Testis (tissue), 2 donors: ENCODE data around the gene AP2A2.

Experiments used
- POLR2A ChIP-seq: fragments of 450-650 bp; IDR thresholded peaks from one replicate; pipeline ENCODE4 v1.6.1; 2017; ENCODE audit warnings: antibody characterized with exemption, mild to moderate bottlenecking, moderate library complexity
- TF ChIP-seq, protein P1 (sequence below), 3 experiments: fragments of 450-650 bp in 2 of 3; fragments of 200-600 bp in 1 of 3; sonication (generic) in 1 of 3; IDR thresholded peaks; one replicate each; pipeline ENCODE4 v1.5.1; 2016 to 2019; ENCODE audit warnings: antibody characterized with exemption in 3 of 3, mild to moderate bottlenecking in 2 of 3, moderate library complexity in 1 of 3

DNA sequence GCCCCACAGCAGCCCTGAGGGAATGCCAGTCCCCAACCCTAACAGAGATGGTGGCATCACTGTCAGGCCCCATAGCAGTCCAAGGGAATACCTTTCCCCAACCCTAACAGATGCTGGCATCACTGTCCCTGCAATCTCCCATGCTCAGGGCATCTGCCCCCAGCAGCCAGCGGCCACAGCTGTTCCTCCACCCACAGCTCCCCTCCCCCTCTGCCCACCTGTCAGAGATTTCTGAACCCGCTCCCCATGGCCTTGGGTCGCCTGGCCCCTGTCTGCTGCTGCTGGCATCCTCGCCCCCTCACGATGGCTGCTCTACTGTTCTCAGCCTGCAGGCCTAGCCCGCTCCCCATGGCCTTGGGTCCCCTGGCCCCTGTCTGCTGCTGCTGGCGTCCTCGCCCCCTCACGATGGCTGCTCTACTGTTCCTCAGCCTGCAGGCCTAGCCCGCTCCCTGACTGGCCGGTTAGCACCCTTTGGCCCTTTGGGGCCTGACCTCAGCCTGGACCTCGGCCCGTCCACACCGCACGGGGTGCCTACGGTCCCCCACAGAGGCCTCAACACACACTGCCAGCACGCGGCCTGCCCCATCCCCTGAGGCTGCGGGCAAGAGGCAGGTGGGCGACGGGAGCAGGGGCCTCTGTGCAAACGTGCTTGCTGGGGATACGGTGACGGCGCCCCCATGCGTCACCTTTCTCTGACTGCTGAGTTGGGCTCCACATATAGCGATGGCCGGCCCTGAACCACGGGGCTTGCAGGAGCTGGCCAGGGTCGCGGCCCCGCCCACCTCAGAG is 35.8 kb upstream of the AP2A2 start:
- TF ChIP-seq, protein P1, sequence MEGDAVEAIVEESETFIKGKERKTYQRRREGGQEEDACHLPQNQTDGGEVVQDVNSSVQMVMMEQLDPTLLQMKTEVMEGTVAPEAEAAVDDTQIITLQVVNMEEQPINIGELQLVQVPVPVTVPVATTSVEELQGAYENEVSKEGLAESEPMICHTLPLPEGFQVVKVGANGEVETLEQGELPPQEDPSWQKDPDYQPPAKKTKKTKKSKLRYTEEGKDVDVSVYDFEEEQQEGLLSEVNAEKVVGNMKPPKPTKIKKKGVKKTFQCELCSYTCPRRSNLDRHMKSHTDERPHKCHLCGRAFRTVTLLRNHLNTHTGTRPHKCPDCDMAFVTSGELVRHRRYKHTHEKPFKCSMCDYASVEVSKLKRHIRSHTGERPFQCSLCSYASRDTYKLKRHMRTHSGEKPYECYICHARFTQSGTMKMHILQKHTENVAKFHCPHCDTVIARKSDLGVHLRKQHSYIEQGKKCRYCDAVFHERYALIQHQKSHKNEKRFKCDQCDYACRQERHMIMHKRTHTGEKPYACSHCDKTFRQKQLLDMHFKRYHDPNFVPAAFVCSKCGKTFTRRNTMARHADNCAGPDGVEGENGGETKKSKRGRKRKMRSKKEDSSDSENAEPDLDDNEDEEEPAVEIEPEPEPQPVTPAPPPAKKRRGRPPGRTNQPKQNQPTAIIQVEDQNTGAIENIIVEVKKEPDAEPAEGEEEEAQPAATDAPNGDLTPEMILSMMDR (IDR thresholded peaks at IDR 0.05), result no peak
- no peak for TF ChIP-seq POLR2A
